NCI-H69 (cell line): ENCODE results near the gene SENP3.
"Not testable (repeated sequence)": the region's sequence is repeated elsewhere in the genome, so short reads cannot be mapped to it uniquely, and the experiment has no call there.

Source experiments
- DNase-seq: peaks from one replicate; lab custom pipeline; 2025; lab: John Stamatoyannopoulos, UW

The SENP3 gene

GRCh38 chr17:7597561-7597960, 35.8 kb downstream of the SENP3 start:
- not testable (repeated sequence) for DNase-seq

- no peak for DNase-seq
Observed at GRCh38 chr17:7606280-7606679, 44.6 kb downstream of the SENP3 start.

GRCh38 chr17:7610641-7611040, 48.9 kb downstream of the SENP3 start:
- peak; percentile 13 for DNase-seq

GRCh38 chr17:7611635-7612293, 50.0 kb downstream of the SENP3 start:
- no peak for DNase-seq

- DNase-seq, result no peak
Observed at GRCh38 chr17:7612294-7612640, 50.5 kb downstream of the SENP3 start.

- DNase-seq, result no peak
Observed at GRCh38 chr17:7613769-7614424, 52.2 kb downstream of the SENP3 start.

GRCh38 chr17:7614425-7615264, 52.9 kb downstream of the SENP3 start, which contains the start of gene FXR2:
TSS of gene FXR2 (minus strand) at chr17:7614897. CDS start at chr17:7614532, 365 bp downstream.
- peak; percentile 98 for DNase-seq

GRCh38 chr17:7615265-7615747, 53.6 kb downstream of the SENP3 start:
- no peak for DNase-seq

- DNase-seq, result no peak
Observed at GRCh38 chr17:7618608-7619007, 56.9 kb downstream of the SENP3 start.

- DNase-seq, result no peak
Observed at GRCh38 chr17:7620835-7621234, 59.1 kb downstream of the SENP3 start.
